Neural cell (in vitro differentiated cells): ENCODE data around the gene TMEM132C.

Experiments
- TF ChIP-seq, protein P1 (sequence below): fragments of 450-650 bp; IDR thresholded peaks from 2 replicates; pipeline ENCODE4 v1.5.1; 2014; ENCODE audit warnings: antibody characterized with exemption, mild to moderate bottlenecking, moderate library complexity; ENCODE audit not compliant: poor library complexity, severe bottlenecking
- TF ChIP-seq, protein P2 (sequence below): IDR thresholded peaks from 2 replicates; pipeline ENCODE4 v1.6.1; 2012; ENCODE audit warnings: borderline replicate concordance

DNA sequence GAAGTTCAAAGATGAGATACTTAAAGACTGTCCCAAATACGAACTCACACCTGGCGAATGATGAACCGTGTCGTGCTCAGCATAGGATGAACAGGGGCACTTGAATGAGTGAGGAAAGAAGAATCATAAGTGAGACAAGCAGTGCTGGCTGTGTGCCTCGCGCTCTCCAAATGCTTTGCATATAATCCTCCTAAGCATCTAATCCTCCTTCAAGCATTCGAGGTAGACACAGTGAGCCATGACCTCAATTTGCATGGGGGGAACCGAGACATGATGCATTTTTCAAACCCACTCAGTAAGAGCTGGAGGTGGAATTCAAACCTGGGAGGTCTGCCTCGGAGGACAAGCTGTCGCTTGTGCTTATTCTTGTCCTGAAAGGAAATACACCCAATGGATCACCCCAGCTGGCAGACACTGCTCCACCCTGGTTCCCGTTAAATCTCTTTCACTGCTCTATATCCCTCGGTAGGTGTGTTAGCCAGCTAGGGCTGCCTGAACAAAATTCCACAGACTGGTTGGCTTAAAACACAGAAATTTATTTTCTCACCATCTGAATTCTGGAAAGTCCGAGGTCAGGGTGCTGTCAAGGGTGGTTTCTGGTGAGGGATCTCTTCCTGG, 282.7 kb downstream of the TMEM132C start:
- TF ChIP-seq, protein P1, sequence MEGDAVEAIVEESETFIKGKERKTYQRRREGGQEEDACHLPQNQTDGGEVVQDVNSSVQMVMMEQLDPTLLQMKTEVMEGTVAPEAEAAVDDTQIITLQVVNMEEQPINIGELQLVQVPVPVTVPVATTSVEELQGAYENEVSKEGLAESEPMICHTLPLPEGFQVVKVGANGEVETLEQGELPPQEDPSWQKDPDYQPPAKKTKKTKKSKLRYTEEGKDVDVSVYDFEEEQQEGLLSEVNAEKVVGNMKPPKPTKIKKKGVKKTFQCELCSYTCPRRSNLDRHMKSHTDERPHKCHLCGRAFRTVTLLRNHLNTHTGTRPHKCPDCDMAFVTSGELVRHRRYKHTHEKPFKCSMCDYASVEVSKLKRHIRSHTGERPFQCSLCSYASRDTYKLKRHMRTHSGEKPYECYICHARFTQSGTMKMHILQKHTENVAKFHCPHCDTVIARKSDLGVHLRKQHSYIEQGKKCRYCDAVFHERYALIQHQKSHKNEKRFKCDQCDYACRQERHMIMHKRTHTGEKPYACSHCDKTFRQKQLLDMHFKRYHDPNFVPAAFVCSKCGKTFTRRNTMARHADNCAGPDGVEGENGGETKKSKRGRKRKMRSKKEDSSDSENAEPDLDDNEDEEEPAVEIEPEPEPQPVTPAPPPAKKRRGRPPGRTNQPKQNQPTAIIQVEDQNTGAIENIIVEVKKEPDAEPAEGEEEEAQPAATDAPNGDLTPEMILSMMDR = no peak
- TF ChIP-seq, protein P2, sequence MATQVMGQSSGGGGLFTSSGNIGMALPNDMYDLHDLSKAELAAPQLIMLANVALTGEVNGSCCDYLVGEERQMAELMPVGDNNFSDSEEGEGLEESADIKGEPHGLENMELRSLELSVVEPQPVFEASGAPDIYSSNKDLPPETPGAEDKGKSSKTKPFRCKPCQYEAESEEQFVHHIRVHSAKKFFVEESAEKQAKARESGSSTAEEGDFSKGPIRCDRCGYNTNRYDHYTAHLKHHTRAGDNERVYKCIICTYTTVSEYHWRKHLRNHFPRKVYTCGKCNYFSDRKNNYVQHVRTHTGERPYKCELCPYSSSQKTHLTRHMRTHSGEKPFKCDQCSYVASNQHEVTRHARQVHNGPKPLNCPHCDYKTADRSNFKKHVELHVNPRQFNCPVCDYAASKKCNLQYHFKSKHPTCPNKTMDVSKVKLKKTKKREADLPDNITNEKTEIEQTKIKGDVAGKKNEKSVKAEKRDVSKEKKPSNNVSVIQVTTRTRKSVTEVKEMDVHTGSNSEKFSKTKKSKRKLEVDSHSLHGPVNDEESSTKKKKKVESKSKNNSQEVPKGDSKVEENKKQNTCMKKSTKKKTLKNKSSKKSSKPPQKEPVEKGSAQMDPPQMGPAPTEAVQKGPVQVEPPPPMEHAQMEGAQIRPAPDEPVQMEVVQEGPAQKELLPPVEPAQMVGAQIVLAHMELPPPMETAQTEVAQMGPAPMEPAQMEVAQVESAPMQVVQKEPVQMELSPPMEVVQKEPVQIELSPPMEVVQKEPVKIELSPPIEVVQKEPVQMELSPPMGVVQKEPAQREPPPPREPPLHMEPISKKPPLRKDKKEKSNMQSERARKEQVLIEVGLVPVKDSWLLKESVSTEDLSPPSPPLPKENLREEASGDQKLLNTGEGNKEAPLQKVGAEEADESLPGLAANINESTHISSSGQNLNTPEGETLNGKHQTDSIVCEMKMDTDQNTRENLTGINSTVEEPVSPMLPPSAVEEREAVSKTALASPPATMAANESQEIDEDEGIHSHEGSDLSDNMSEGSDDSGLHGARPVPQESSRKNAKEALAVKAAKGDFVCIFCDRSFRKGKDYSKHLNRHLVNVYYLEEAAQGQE = no peak
